ENCODE results near the gene COMMD3.
"Not testable (repeated sequence)": the region's sequence is repeated elsewhere in the genome, so short reads cannot be mapped to it uniquely, and the experiment has no call there.

Gene COMMD3

GRCh38 chr10:22316286-22317075 lies at the start of gene COMMD3:
Gene COMMD3 (plus strand): TSS chr10:22316388. CDS start chr10:22316418, 30 bp downstream.
- no peak for DNase-seq (ENCODE audit: low read depth in 2 of 2, low spot score in 1 of 2)

GRCh38 chr10:22268503-22268902 lies 47.7 kb upstream of the COMMD3 start:
- DNase-seq (ENCODE audit: low read depth in 2 of 2, low spot score in 1 of 2): no peak

GRCh38 chr10:22271786-22272185 lies 44.4 kb upstream of the COMMD3 start:
- no peak for DNase-seq (ENCODE audit: low read depth in 2 of 2, low spot score in 1 of 2)

GRCh38 chr10:22278441-22278782 lies 37.8 kb upstream of the COMMD3 start:
- no peak for DNase-seq (ENCODE audit: low read depth in 2 of 2, low spot score in 1 of 2)

GRCh38 chr10:22280078-22280477 lies 36.1 kb upstream of the COMMD3 start:
- no peak for DNase-seq (ENCODE audit: low read depth in 2 of 2, low spot score in 1 of 2)

- no peak for DNase-seq (ENCODE audit: low read depth in 2 of 2, low spot score in 1 of 2)
Measured at GRCh38 chr10:22285130-22285529, 31.1 kb upstream of the COMMD3 start.

- DNase-seq (ENCODE audit: low read depth in 2 of 2, low spot score in 1 of 2): no peak
Measured at GRCh38 chr10:22293747-22294404, 22.3 kb upstream of the COMMD3 start.

GRCh38 chr10:22294694-22295093 lies 21.5 kb upstream of the COMMD3 start:
- DNase-seq (ENCODE audit: low read depth in 2 of 2, low spot score in 1 of 2): no peak

GRCh38 chr10:22301193-22301592 lies 15.0 kb upstream of the COMMD3 start:
- DNase-seq (ENCODE audit: low read depth in 2 of 2, low spot score in 1 of 2): no peak

GRCh38 chr10:22303461-22303860 lies 12.7 kb upstream of the COMMD3 start:
- no peak for DNase-seq (ENCODE audit: low read depth in 2 of 2, low spot score in 1 of 2)

- DNase-seq (ENCODE audit: low read depth in 2 of 2, low spot score in 1 of 2): no peak
Measured at GRCh38 chr10:22305721-22306120, 10.5 kb upstream of the COMMD3 start.

GRCh38 chr10:22308390-22308789 lies 7.8 kb upstream of the COMMD3 start:
- no peak for DNase-seq (ENCODE audit: low read depth in 2 of 2, low spot score in 1 of 2)

GRCh38 chr10:22309180-22310000 lies 6.8 kb upstream of the COMMD3 start:
- no peak for DNase-seq (ENCODE audit: low read depth in 2 of 2, low spot score in 1 of 2)

- DNase-seq (ENCODE audit: low read depth in 2 of 2, low spot score in 1 of 2): not testable (repeated sequence)
Measured at GRCh38 chr10:22310012-22310411, 6.2 kb upstream of the COMMD3 start.

- no peak for DNase-seq (ENCODE audit: low read depth in 2 of 2, low spot score in 1 of 2)
Measured at GRCh38 chr10:22310928-22311327, 5.3 kb upstream of the COMMD3 start.

GRCh38 chr10:22314852-22315251 lies 1.3 kb upstream of the COMMD3 start:
- DNase-seq (ENCODE audit: low read depth in 2 of 2, low spot score in 1 of 2): no peak

- no peak for DNase-seq (ENCODE audit: low read depth in 2 of 2, low spot score in 1 of 2)
Measured at GRCh38 chr10:22315455-22316285, 518 bp upstream of the COMMD3 start.

- no peak for DNase-seq (ENCODE audit: low read depth in 2 of 2, low spot score in 1 of 2)
Measured at GRCh38 chr10:22317076-22317370, 835 bp downstream of the COMMD3 start.

GRCh38 chr10:22317771-22318565 lies 1.8 kb downstream of the COMMD3 start:
- DNase-seq (ENCODE audit: low read depth in 2 of 2, low spot score in 1 of 2): no peak

GRCh38 chr10:22318772-22319171 lies 2.6 kb downstream of the COMMD3 start:
- DNase-seq (ENCODE audit: low read depth in 2 of 2, low spot score in 1 of 2): no peak

Measured in stimulated activated CD8-positive, alpha-beta memory T cell treated with anti-CD3 and anti-CD28 coated beads, Interleukin-4, amount 100 ng/mL, for 4 hours (primary cell).